ENCODE measurements around the gene ISCA2.
"Not testable (repeated sequence)": the region's sequence is repeated elsewhere in the genome, so short reads cannot be mapped to it uniquely, and the experiment has no call there.

Gene ISCA2

GRCh38 chr14:74531467-74531866, 37.9 kb downstream of the ISCA2 start:
- DNase-seq = no peak

- DNase-seq = no peak
Observed at GRCh38 chr14:74532246-74532645, 38.7 kb downstream of the ISCA2 start.

- DNase-seq = no peak
Observed at GRCh38 chr14:74533576-74533975, 40.0 kb downstream of the ISCA2 start.

GRCh38 chr14:74535756-74536325, 42.3 kb downstream of the ISCA2 start:
- no peak for DNase-seq

GRCh38 chr14:74536336-74536735, 42.8 kb downstream of the ISCA2 start:
- DNase-seq = not testable (repeated sequence)

- no peak for DNase-seq
Observed at GRCh38 chr14:74538411-74539391, 45.1 kb downstream of the ISCA2 start.

GRCh38 chr14:74539503-74539902, 45.9 kb downstream of the ISCA2 start:
- no peak for DNase-seq

GRCh38 chr14:74541225-74541624, 47.7 kb downstream of the ISCA2 start:
- DNase-seq = peak; percentile 14

GRCh38 chr14:74542056-74542685, 48.6 kb downstream of the ISCA2 start:
- no peak for DNase-seq

- no peak for DNase-seq
Observed at GRCh38 chr14:74543771-74544438, 50.3 kb downstream of the ISCA2 start.

GRCh38 chr14:74545386-74545785, 51.8 kb downstream of the ISCA2 start:
- DNase-seq = no peak

- no peak for DNase-seq
Observed at GRCh38 chr14:74546416-74546815, 52.9 kb downstream of the ISCA2 start.
